Epithelial cell of esophagus (primary cell): ENCODE results near the gene MBNL1.
"Not testable (repeated sequence)": the region's sequence is repeated elsewhere in the genome, so short reads cannot be mapped to it uniquely, and the experiment has no call there.

Experiments
- DNase-seq: peaks from one replicate; pipeline ENCODE4 v3.0.0; 2010; ENCODE audit warnings: low read depth
- H3K4me3 ChIP-seq: 2 replicates; pipeline ENCODE4 v1.5.1; 2011; ENCODE audit warnings: mild to moderate bottlenecking, low read length, control low read depth
- TF ChIP-seq, protein P1 (sequence below): IDR thresholded peaks from 2 replicates; pipeline ENCODE4 v1.5.1; 2011; ENCODE audit warnings: low read depth, mild to moderate bottlenecking, low read length, control low read depth, inconsistent platforms; ENCODE audit not compliant: insufficient read depth; ENCODE audit errors: missing control alignments

MBNL1 gene

DNA sequence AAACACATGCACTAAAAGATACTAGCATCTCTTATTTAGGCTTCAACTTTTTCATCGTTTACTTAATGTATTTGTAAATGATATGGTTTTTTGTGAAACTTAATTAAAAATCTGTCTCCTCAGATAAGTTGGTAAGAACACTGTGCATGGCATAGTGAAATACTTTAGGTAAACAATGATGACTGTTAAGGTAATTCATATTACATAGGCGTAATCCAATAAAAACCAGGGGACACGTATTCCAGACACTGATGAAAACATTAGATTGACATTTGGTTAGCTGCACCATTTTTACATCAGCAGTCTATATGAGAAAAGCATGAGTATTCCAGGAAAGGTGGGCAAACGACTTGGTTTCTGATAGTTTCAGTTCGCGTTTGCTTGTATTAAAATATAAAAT is 170.0 kb downstream of the MBNL1 start:
- TF ChIP-seq, protein P1, sequence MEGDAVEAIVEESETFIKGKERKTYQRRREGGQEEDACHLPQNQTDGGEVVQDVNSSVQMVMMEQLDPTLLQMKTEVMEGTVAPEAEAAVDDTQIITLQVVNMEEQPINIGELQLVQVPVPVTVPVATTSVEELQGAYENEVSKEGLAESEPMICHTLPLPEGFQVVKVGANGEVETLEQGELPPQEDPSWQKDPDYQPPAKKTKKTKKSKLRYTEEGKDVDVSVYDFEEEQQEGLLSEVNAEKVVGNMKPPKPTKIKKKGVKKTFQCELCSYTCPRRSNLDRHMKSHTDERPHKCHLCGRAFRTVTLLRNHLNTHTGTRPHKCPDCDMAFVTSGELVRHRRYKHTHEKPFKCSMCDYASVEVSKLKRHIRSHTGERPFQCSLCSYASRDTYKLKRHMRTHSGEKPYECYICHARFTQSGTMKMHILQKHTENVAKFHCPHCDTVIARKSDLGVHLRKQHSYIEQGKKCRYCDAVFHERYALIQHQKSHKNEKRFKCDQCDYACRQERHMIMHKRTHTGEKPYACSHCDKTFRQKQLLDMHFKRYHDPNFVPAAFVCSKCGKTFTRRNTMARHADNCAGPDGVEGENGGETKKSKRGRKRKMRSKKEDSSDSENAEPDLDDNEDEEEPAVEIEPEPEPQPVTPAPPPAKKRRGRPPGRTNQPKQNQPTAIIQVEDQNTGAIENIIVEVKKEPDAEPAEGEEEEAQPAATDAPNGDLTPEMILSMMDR, result no peak
- no peak overlapping the region for H3K4me3 ChIP-seq
- DNase-seq, result no peak

DNA sequence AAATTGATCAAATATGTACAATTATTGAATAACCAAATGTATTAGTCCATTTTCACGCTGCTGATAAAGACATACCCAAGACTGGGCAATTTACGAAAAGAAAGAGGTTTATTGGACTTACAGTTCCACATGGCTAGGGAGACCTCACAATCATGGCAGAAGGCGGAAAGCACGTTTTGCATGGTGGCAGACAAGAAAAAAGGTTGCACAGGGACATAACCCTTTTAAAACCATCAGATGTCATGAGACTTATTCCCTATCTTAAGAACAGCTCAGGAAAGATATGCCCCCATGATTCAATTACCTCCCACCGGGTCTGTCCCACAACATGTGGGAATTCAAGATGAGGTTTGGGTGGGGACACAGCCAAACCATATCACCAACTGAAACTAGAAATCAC is 171.5 kb downstream of the MBNL1 start:
- not testable (repeated sequence) for DNase-seq, H3K4me3 ChIP-seq

DNA sequence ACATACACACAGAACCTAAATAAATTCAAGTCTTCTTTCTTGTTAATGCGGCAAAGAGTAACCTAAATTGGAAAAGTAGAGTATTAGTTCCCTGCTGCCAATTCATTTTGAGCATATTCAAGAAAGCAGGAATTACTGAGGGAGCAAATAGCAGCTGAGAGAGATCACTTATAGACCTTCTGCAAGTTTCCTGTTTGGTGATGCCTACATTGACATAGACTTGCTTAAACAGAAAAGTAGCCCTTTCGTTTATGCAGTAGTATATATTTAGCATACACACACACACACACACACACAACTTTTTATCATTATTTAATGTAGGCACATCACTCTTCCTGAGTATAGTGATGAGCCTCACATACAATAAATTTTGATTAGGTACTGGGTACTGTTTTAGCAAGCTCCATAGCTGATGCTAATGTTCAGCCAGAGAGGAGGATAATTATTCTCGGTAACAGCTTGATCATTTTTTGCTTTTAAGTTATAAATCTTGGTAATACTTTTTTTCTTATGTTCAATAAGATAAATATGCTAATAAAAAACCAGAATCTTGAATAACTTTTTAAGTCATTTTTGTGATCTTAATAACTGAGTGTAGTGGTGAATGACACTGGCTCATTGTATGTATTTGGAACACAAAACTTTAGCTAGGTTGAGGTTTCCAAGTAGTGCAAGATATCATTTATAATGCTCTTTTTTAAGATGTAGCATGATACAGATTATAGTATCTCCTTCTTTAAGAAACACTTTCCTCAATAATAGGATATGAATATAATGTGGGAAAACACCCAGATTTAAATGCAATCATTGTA is 174.7 kb downstream of the MBNL1 start:
- no peak overlapping the region for H3K4me3 ChIP-seq
- DNase-seq, result no peak
- TF ChIP-seq, protein P1, result no peak

DNA sequence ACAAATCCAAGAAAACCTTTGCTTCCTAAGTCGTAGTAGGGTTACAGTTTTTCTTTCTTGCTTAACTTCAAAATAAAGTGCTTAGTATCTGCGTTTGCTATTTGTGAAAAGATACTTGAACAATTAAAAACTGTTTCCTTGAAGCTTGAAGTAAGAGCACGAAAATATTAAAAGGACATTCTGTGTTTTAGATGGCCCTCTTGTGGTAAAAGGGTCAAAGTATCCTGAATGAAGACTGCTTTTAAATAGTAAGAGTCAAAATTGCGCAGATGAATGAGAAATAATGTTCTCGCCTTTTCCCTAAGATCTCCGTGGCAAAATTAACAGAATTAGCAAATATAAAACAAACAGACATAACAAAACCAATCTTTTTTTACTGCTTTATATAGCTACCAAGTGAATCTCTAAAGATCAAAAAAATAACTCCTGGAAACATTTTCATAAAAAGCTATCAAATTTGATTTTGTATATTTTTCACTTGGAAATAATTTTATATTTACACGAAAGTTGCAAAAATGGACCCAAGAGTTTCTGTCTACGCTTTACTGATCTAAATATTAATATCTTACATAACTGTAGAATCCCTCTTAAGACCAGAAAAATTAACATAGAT is 175.4 kb downstream of the MBNL1 start:
- TF ChIP-seq, protein P1, result peak; percentile 55
- H3K4me3 ChIP-seq, result no peak overlapping the region
- DNase-seq, result peak; percentile 64

DNA sequence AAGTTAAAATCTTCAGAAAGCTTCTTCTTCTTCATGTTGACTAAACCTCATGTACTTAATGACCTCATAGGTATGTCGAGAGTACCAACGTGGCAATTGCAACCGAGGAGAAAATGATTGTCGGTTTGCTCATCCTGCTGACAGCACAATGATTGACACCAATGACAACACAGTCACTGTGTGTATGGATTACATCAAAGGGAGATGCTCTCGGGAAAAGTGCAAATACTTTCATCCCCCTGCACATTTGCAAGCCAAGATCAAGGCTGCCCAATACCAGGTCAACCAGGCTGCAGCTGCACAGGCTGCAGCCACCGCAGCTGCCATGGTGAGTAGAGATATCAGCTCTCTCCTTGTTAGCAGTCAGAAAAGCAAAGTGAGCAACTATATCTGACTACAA is 176.5 kb downstream of the MBNL1 start:
- peak; percentile 22 for DNase-seq
- TF ChIP-seq, protein P1, result no peak
- H3K4me3 ChIP-seq, result no peak overlapping the region

DNA sequence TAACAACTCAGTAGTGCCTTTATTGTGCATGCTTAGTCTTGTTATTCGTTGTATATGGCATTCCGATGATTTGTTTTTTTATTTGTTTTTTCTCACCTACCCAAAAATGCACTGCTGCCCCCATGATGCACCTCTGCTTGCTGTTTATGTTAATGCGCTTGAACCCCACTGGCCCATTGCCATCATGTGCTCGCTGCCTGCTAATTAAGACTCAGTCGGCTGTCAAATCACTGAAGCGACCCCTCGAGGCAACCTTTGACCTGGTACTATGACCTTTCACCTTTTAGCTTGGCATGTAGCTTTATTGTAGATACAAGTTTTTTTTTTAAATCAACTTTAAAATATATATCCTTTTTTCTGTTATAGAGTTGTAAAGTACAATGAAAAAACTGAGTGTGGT is 177.8 kb downstream of the MBNL1 start:
- TF ChIP-seq, protein P1, result no peak
- no peak overlapping the region for H3K4me3 ChIP-seq
- DNase-seq, result no peak

DNA sequence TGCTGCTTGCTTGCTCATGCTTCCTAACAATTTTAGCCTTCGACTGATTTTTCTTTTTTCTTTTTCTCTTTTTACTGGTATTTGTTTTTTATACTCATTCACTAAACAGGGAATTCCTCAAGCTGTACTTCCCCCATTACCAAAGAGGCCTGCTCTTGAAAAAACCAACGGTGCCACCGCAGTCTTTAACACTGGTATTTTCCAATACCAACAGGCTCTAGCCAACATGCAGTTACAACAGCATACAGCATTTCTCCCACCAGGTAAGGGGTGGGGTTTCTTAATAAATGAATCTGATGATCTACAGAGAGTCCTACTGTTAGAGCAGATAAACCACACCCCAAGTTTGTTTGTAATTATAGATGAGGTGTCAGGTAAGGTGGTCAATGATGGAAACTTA is 178.8 kb downstream of the MBNL1 start:
- no peak overlapping the region for H3K4me3 ChIP-seq
- no peak for DNase-seq
- TF ChIP-seq, protein P1, result no peak
